Activated naive CD4-positive, alpha-beta T cell treated with anti-CD3 and anti-CD28 coated beads, Interleukin-2, amount 50 U/mL, for 72 hours (primary cell): ENCODE measurements around the gene PHLPP2. TPM values are rescaled to one million over a fixed set of nuclear protein-coding genes. Genes with fewer than 3 reads are reported as not detected.
"Not testable (repeated sequence)": the region's sequence is repeated elsewhere in the genome, so short reads cannot be mapped to it uniquely, and the experiment has no call there.

Experiments used
- ATAC-seq, 2 donors: fragments of 150-1000 bp; cut with Tn5 transposase; 2 replicates each; pipeline ENCODE4 v1.10.0; 2021; ENCODE audit warnings: mild to moderate bottlenecking in 2 of 2, moderate library complexity in 2 of 2
- DNase-seq, 2 donors: peaks; one replicate each; pipeline ENCODE4 v3.0.0; 2021 to 2022; ENCODE audit warnings: low spot score in 2 of 2
- H3K27ac Mint-ChIP-seq, 2 donors: one replicate each; pipeline ENCODE4 v1.8.0; 2022; ENCODE audit warnings: mild to moderate bottlenecking in 2 of 2, mixed read lengths in 2 of 2
- H3K36me3 Mint-ChIP-seq, 2 donors: one replicate each; pipeline ENCODE4 v1.8.0; 2022; ENCODE audit warnings: mixed read lengths in 2 of 2
- H3K9me3 Mint-ChIP-seq, 2 donors: one replicate each; pipeline ENCODE4 v1.8.0; 2022; ENCODE audit warnings: mixed read lengths in 2 of 2
- total RNA-seq, 2 donors: library from RNA; stranded (reverse); gene quantifications; one replicate each; pipeline ENCODE4 v1.2.3, GENCODE V29; 2022

The PHLPP2 gene
- total RNA-seq, 2 donors from 2014 or later: 6.4 to 9.4 TPM

DNA sequence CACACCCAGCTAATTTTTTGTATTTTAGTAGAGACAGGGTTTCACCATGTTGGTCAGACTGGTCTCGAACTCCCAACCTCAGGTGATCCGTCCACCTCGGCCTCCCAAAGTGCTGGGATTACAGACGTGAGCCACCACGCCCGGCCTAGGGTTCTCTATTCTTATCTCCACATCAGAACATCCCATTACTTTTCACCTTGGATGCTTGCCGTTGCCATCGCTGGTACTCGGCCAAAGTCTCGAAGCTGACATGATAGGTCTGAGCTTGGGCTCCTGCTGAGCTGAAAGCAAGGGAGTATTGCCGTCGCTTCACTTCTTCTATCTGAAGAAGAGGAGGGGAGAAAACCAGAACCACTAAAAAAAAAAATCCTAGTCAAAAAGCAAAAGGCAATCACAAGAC is 40.2 kb downstream of the PHLPP2 start:
- peaks cover 5 to 14% of the 10 kb centered on the region in 2 donors for H3K36me3 Mint-ChIP-seq
- not testable (repeated sequence) for DNase-seq, ATAC-seq, H3K9me3 Mint-ChIP-seq, H3K27ac Mint-ChIP-seq

DNA sequence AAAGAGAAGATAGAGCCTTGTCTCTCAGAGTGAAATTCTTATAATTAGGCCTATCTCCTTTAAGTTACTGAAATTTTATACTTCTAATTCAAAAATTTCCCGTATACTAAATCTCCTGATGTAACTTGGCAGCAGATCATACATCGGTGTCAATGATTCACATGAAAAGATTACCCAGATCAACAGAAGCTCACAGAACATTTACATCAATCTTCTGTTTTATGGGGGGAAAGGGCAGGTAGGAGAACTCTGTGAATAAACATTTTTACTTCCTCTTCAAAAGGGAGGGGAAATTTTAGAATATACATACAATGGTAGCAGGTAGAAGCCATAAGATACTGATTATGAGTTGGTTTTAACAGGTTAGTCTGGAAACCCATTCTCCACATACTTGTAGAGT is 43.1 kb downstream of the PHLPP2 start:
- ATAC-seq: no peak

DNA sequence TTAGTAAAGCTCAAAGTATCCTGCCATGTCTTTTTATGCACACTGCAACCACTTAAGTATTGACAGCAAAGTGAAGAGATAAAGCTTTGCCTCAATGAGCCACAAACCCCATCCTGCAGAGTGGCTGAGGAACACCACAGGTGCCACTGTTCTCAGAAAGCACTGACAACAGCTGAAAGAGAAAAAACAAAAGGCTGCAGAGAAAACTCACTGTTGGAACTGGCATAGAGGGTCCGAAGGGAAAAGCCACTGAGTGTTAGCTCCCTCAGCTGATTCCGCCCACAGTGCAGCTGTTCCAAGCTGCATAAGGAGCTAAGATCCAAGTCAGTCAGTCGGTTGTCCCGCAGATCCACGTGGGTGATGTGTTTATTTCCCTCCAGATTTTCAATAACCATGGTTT is 48.3 kb downstream of the PHLPP2 start:
- Mint-ChIP-seq H3K36me3 (peaks cover 0 to 5% of the 10 kb centered on the region in 2 donors), H3K9me3 (no peaks in the 10 kb centered on the region), H3K27ac (peak overlapping the region in 1 of 2 donors; percentile 26)
- no peak for ATAC-seq
- no peak for DNase-seq

More for the DNA sequence above, 43.1 kb downstream of the PHLPP2 start:
- H3K9me3 Mint-ChIP-seq: no peaks in the 10 kb centered on the region
- no peak overlapping the region for H3K27ac Mint-ChIP-seq
- DNase-seq: no peak
- H3K36me3 Mint-ChIP-seq: peaks cover 5 to 14% of the 10 kb centered on the region in 2 donors

DNA sequence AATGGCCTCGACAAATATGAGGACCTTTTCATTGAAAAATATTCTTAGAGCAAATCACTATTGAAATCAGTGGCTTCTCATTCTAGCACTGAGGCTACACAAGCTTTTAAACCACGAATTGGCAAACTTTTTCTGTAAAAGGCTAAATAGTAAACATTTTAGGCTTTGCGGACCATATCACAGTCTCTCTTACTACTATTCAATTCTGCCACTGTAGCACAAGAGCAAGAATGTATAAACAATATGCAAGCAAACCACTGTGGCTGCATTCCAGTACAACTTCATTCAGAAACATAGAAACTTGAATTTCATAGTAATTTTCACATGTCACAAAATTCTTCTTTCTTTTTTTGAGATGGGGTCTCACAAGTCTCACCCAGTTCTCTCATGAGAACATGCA is 49.1 kb downstream of the PHLPP2 start:
- Mint-ChIP-seq H3K9me3 (no peaks in the 10 kb centered on the region), H3K36me3 (peaks cover 0 to 2% of the 10 kb centered on the region in 2 donors), H3K27ac (no peak overlapping the region)
- no peak for ATAC-seq
- no peak for DNase-seq

DNA sequence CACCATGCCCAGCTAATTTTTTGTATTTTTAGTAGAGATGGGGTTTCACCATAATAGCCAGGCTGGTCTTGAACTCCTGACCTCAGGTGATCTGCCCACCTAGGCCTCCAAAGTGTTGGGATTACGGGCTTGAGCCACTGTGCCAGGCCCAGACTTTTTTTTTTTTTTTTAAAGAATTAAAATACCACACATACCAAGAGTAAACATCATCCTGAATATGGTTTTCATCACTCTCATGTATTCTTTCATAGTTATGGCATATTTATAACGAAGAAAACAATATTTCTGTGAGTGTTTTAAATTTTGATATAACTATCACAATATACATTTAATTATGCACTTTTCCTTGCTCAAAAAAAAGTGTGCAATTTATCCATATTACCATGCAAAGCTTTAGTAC is 50.3 kb downstream of the PHLPP2 start:
- no peaks in the 10 kb centered on the region for H3K9me3 Mint-ChIP-seq
- no peaks in the 10 kb centered on the region for H3K36me3 Mint-ChIP-seq
- H3K27ac Mint-ChIP-seq: no peak overlapping the region
- ATAC-seq: no peak
- no peak for DNase-seq

DNA sequence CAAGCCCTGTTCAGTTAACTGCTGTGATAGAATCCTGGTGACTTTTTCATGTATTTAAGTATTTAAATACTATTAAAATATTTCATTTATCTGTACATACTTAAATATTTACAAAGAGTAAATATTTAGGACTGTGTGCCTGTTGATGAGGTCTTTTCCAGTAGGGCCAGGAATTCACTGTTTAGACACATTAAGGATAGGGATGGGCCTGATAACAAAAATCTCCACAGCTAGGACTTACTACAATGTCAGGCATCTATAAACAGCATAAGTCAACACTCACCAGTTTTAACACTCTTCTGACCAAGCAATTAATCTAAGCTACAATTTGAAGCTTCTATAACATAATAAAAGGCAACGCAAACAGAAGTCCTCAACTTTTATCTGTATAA is 50.9 kb downstream of the PHLPP2 start:
- Mint-ChIP-seq H3K36me3 (no peaks in the 10 kb centered on the region), H3K9me3 (no peaks in the 10 kb centered on the region), H3K27ac (no peak overlapping the region)
- DNase-seq (no peak), ATAC-seq (no peak)

DNA sequence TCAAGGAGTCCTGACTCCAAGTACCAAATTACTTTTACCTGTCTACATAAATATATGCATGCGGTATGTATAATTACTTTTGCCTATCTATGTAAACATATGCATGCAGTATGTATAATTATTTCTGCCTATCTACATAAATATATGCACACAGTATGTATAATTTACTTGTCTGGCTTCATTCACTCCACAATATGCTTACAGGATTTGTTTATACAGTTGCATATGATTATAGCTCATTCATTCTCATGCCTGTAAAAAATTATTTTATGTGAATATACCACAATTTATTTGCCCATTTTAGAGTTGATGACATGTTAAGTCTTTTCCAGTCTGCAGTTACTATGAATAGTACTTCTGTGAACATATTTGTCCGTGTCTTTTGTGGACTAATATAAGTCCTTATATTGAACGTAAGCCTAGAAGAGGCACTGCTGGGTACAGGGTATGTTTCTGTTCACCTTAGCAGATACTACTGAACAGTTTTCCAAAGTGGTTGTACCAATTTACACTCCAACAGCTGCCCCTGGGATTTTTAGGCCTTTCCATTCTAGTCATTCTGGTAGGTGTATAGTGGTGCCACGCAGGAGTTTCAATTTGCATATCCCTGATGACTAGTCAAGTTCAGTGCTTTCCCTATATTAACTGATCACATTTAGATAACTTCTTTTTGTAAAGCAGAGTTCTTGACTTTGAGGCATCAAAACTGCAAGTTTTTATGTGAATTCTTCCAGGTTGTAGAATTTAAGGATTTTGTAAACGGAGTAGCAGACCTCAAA is 51.5 kb downstream of the PHLPP2 start:
- DNase-seq: no peak
- Mint-ChIP-seq H3K9me3 (no peaks in the 10 kb centered on the region), H3K36me3 (no peaks in the 10 kb centered on the region), H3K27ac (no peak overlapping the region)
- ATAC-seq: peak; percentile 43 to 62

DNA sequence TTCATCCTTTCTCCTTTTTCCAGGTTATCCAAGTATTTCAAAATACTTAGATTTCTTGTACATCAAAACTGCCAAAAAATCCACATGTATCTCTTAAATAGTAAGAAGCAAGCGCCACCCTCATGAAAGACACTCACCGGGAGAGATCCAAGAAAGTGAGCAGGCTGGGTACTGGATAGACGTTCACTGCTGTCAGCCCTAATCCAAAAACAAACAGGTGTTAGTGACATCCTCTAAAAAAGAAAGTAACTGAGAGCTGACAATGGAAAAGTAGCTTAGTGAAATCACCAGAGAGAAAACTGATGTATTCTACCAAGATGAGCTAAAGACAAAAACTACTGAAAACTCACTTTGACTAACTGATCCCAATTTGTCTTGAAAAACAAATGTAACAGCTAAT is 52.4 kb downstream of the PHLPP2 start:
- no peak overlapping the region for H3K27ac Mint-ChIP-seq

DNA sequence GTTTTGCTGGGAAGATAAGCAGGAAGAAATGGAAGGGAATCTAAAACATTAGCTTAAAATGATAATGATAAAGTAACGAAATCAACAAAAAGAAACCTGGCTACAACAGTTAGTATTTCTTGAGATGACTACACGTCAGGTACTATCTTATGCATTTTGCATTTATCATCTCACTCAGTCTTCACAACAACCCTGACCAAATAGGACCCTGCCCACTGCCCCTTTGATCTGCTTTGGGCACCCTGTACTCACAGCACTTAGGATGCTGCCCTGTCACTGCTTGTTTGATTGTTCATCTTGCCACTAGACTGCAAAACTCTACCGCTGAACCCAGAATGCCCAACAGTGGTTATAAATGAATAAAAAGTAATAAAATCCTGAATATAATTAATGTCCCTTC is 53.3 kb downstream of the PHLPP2 start:
- no peak for ATAC-seq
- Mint-ChIP-seq H3K27ac (no peak overlapping the region), H3K9me3 (no peaks in the 10 kb centered on the region), H3K36me3 (no peaks in the 10 kb centered on the region)
- DNase-seq: no peak

More for the DNA sequence above, 52.4 kb downstream of the PHLPP2 start:
- ATAC-seq (no peak), DNase-seq (no peak)
- Mint-ChIP-seq H3K36me3 (no peaks in the 10 kb centered on the region), H3K9me3 (no peaks in the 10 kb centered on the region)

DNA sequence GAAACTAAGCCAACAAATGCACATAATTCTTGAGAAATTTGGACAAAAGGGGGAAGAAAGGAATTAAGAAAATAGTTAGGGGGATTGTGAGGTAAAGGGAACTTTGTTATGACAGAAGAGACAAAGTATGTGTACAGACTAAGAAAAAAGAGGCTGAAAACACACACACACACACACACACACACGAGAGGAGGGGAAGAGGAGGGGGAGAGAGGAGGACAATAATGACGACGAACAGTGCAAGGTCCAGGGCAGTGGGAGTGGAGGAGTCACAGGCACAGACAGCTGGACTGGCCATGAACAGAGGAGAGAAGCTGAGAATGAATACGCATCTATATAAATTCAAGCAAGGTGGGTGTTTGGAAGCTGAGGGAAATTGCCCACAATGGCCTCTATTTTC is 54.0 kb downstream of the PHLPP2 start:
- H3K9me3 Mint-ChIP-seq: no peaks in the 10 kb centered on the region
- H3K27ac Mint-ChIP-seq: no peak overlapping the region
- DNase-seq (no peak), ATAC-seq (no peak)
- H3K36me3 Mint-ChIP-seq: no peaks in the 10 kb centered on the region

- Mint-ChIP-seq H3K27ac (no peak overlapping the region), H3K36me3 (no peaks in the 10 kb centered on the region), H3K9me3 (no peaks in the 10 kb centered on the region)
- DNase-seq: no peak
- ATAC-seq: no peak
These were observed 54.5 kb downstream of the PHLPP2 start for GRCh38 chr16:71669926-71670536.

- no peak for DNase-seq
- peak overlapping the region in 1 of 2 donors; percentile 85 for H3K27ac Mint-ChIP-seq
- H3K36me3 Mint-ChIP-seq: no peaks in the 10 kb centered on the region
- no peak for ATAC-seq
- H3K9me3 Mint-ChIP-seq: no peaks in the 10 kb centered on the region
These were observed 57.4 kb downstream of the PHLPP2 start for GRCh38 chr16:71666928-71667707.

DNA sequence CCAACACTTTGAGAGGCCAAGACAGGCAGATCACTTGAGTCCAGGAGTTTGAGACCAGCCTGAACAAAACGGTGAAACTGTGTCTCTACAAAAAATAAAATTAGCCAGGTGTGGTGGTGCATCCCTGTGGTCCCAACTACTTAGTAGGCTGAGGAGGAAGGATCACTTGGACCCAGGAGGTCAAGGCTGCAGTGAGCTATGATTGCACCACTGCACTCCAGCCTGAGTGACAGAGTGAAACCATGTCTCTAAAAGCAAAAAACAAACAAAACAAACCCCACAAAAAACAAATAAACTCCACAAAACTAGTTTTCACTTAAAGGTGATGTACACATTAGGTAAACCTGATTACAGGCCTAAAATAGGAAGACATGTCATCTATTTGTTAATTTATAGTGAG is 58.2 kb downstream of the PHLPP2 start:
- no peaks in the 10 kb centered on the region for H3K36me3 Mint-ChIP-seq
- H3K9me3 Mint-ChIP-seq: no peaks in the 10 kb centered on the region
- no peak for ATAC-seq
- DNase-seq: no peak
- no peak overlapping the region for H3K27ac Mint-ChIP-seq

GRCh38 chr16:71659471-71659870 is 65.0 kb downstream of the PHLPP2 start:
- no peak overlapping the region for H3K27ac Mint-ChIP-seq
- no peaks in the 10 kb centered on the region for H3K9me3 Mint-ChIP-seq
- H3K36me3 Mint-ChIP-seq: no peaks in the 10 kb centered on the region
- DNase-seq: no peak
- no peak for ATAC-seq

- H3K9me3 Mint-ChIP-seq: no peaks in the 10 kb centered on the region
- H3K27ac Mint-ChIP-seq: no peak overlapping the region
- DNase-seq (no peak), ATAC-seq (no peak)
- H3K36me3 Mint-ChIP-seq: no peaks in the 10 kb centered on the region
These were observed 65.7 kb downstream of the PHLPP2 start for GRCh38 chr16:71658771-71659170.

DNA sequence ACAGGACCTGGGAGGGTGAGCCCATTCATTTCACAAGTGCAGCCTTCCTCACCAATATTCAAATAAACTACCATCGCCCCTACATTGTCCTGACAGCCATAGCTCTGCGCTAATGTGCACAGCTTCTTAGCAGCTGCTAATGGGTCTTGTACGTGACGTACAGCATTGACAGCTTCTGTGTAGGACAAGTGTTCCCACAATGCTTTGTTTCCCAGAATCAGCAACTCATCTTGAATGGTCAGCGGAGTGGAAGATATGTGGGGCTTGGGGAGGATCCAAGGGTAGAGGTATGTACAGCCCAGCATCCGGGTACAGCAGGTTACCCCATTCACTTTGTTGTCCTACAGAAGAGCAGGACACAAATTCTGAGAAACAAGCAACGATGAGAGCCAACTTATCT is 74.8 kb downstream of the PHLPP2 start:
- ATAC-seq (no peak), DNase-seq (no peak)
- H3K36me3 Mint-ChIP-seq: peaks cover 4 to 6% of the 10 kb centered on the region in 2 donors
- H3K27ac Mint-ChIP-seq: peak overlapping the region in 1 of 2 donors; percentile 17
- no peaks in the 10 kb centered on the region for H3K9me3 Mint-ChIP-seq

GRCh38 chr16:71648921-71649320 is 75.6 kb downstream of the PHLPP2 start:
- H3K27ac Mint-ChIP-seq: no peak overlapping the region
- DNase-seq (no peak), ATAC-seq (peak in 1 of 2 donors; percentile 13)
- H3K9me3 Mint-ChIP-seq: no peaks in the 10 kb centered on the region
- peaks cover 4 to 6% of the 10 kb centered on the region in 2 donors for H3K36me3 Mint-ChIP-seq
